22Rv1 (cell line): ENCODE results near the gene SLC6A3.

ENCODE experiments used
- ZFX ChIP-seq: fragments of 450-650 bp; IDR thresholded peaks from 2 replicates; pipeline ENCODE4 v1.6.1; 2017; ENCODE audit warnings: antibody characterized with exemption, borderline replicate concordance
- TF ChIP-seq, protein P1 (sequence below): fragments of 450-650 bp; IDR thresholded peaks from 2 replicates; pipeline ENCODE4 v1.5.1; 2017; ENCODE audit warnings: mild to moderate bottlenecking

DNA sequence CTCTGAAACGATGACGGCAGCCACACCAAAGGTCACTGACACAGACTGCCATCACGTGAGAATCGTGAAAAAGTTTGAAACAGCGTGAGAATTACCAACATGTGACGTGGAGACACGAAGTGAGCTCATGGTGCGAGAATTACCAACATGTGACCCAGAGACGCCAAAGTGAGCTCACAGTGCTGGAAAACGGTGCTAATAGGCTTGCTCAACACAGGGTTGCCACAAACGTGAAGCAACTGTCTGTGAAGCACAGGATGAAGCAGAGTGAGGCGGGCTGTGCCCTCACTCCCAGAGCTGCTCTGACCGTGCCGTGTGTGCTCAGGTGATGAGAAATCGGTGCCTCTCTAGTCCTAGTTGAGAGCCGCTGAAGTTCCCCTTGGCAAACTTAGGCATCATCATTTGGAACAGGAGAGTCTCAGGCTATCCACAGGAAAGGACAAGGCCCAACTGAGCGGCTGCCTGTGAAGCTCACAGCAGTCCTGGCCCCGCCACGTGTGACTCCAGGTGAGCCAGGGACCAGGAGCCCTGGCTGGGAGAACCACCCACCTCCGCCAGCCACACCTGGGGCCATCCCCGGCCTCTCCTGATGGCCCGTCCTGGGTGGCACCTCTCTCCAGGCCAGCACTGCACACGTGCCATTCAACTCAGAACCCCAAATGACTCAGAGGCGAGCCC, 29.8 kb upstream of the SLC6A3 start:
- TF ChIP-seq, protein P1, sequence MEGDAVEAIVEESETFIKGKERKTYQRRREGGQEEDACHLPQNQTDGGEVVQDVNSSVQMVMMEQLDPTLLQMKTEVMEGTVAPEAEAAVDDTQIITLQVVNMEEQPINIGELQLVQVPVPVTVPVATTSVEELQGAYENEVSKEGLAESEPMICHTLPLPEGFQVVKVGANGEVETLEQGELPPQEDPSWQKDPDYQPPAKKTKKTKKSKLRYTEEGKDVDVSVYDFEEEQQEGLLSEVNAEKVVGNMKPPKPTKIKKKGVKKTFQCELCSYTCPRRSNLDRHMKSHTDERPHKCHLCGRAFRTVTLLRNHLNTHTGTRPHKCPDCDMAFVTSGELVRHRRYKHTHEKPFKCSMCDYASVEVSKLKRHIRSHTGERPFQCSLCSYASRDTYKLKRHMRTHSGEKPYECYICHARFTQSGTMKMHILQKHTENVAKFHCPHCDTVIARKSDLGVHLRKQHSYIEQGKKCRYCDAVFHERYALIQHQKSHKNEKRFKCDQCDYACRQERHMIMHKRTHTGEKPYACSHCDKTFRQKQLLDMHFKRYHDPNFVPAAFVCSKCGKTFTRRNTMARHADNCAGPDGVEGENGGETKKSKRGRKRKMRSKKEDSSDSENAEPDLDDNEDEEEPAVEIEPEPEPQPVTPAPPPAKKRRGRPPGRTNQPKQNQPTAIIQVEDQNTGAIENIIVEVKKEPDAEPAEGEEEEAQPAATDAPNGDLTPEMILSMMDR = no peak
- no peak for TF ChIP-seq ZFX
